Adipocyte (in vitro differentiated cells): ENCODE measurements around the gene TNFRSF9.
"Not testable (repeated sequence)": the region's sequence is repeated elsewhere in the genome, so short reads cannot be mapped to it uniquely, and the experiment has no call there.

Source experiments
- DNase-seq: peaks from one replicate; pipeline ENCODE4 v3.0.0-alpha.2; 2015; ENCODE audit warnings: low read depth
- H3K27me3 ChIP-seq: replicated peaks from 2 replicates; pipeline ENCODE4 v1.7.0; 2013; ENCODE audit warnings: mild to moderate bottlenecking, low read length, moderate library complexity; ENCODE audit not compliant: control insufficient read depth, insufficient read depth
- H3K36me3 ChIP-seq: 2 replicates; pipeline ENCODE4 v1.7.0; 2013; ENCODE audit warnings: low read length, mild to moderate bottlenecking, moderate library complexity; ENCODE audit not compliant: control insufficient read depth, insufficient read depth, severe bottlenecking
- H3K4me1 ChIP-seq: 2 replicates; pipeline ENCODE4 v1.7.0; 2013; ENCODE audit warnings: mild to moderate bottlenecking, low read length, moderate library complexity; ENCODE audit not compliant: control insufficient read depth, insufficient read depth
- H3K4me3 ChIP-seq: 2 replicates; pipeline ENCODE4 v1.7.0; 2013; ENCODE audit warnings: mild to moderate bottlenecking, low read length, moderate library complexity
- H3K9ac ChIP-seq: 2 replicates; pipeline ENCODE4 v1.7.0; 2013; ENCODE audit warnings: mild to moderate bottlenecking, low read length, moderate library complexity
- H3K9me3 ChIP-seq: 2 replicates; pipeline ENCODE4 v1.7.0; 2013; ENCODE audit warnings: mild to moderate bottlenecking, low read length, moderate library complexity; ENCODE audit not compliant: control insufficient read depth

TNFRSF9 gene

GRCh38 chr1:7972285-7972684, 31.6 kb upstream of the TNFRSF9 start:
- DNase-seq = no peak
- peaks cover 62% of the 10 kb centered on the region for H3K36me3 ChIP-seq
- H3K9me3 ChIP-seq = no peaks in the 10 kb centered on the region
- H3K4me1 ChIP-seq = peaks cover 16% of the 10 kb centered on the region
- H3K9ac ChIP-seq = no peak overlapping the region
- H3K4me3 ChIP-seq = no peak overlapping the region
- no peaks in the 10 kb centered on the region for H3K27me3 ChIP-seq

DNA sequence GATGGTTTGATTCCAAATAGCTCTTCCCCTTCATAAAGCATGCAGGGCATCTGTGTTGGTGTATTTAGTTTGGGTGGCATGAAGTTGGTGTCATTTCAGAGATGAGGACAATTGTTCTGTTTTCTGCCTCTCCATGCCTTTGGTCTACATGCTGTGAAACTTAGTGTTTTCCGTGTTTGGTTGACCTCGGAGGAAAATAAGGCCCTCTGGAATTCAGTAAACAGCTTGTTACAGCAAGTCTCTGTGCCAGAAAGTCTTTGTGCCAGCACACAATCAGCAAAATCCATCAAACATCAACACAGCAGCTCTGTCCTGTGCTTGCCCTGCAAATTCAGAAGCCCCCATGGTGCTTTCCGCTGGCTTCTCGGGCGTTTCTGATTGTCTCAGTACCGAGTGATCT, 30.4 kb upstream of the TNFRSF9 start:
- no peaks in the 10 kb centered on the region for H3K9me3 ChIP-seq
- peak overlapping the region; percentile 37 for H3K9ac ChIP-seq
- H3K36me3 ChIP-seq = peaks cover 64% of the 10 kb centered on the region
- no peak overlapping the region for H3K4me3 ChIP-seq
- no peaks in the 10 kb centered on the region for H3K27me3 ChIP-seq
- DNase-seq = no peak
- peaks cover 22% of the 10 kb centered on the region for H3K4me1 ChIP-seq

GRCh38 chr1:7970246-7970645, 29.6 kb upstream of the TNFRSF9 start:
- peaks cover 72% of the 10 kb centered on the region for H3K36me3 ChIP-seq
- DNase-seq = no peak
- H3K9me3 ChIP-seq = no peaks in the 10 kb centered on the region
- H3K27me3 ChIP-seq = no peaks in the 10 kb centered on the region
- H3K4me1 ChIP-seq = peaks cover 22% of the 10 kb centered on the region
- H3K9ac ChIP-seq = peak overlapping the region; percentile 37
- no peak overlapping the region for H3K4me3 ChIP-seq

DNA sequence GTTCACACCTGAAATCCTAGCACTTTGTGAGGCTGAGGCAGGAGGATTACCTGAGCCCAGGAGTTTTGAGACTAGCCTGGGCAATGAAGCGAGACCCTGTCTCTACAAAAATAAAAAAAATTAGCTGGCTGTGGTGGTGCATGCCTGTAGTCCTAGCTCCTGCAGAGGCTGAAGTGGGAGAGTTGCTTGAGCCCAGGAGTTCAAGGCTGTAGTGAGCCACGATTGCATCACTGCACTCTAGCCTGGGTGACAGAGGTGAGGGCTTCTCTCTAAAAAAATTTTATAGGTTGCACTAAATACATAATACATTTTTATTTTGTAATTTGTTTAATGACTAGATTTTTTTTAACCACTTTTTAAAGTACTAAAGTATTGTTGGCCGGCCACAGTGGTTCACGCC, 27.0 kb upstream of the TNFRSF9 start:
- H3K36me3 ChIP-seq = peaks cover 88% of the 10 kb centered on the region

GRCh38 chr1:7967196-7967595, 26.6 kb upstream of the TNFRSF9 start:
- peaks cover 35% of the 10 kb centered on the region for H3K4me1 ChIP-seq
- no peak overlapping the region for H3K9ac ChIP-seq
- no peak for DNase-seq
- no peak overlapping the region for H3K4me3 ChIP-seq
- peaks cover 83% of the 10 kb centered on the region for H3K36me3 ChIP-seq
- no peaks in the 10 kb centered on the region for H3K27me3 ChIP-seq
- no peaks in the 10 kb centered on the region for H3K9me3 ChIP-seq

More for the DNA sequence above, 27.0 kb upstream of the TNFRSF9 start:
- H3K9me3 ChIP-seq = no peaks in the 10 kb centered on the region
- no peak overlapping the region for H3K4me3 ChIP-seq
- H3K27me3 ChIP-seq = no peaks in the 10 kb centered on the region
- no peak overlapping the region for H3K9ac ChIP-seq
- peaks cover 31% of the 10 kb centered on the region for H3K4me1 ChIP-seq
- DNase-seq = no peak

- Histone ChIP-seq H3K9me3 (no peaks in the 10 kb centered on the region), H3K4me1 (peaks cover 32% of the 10 kb centered on the region), H3K27me3 (no peaks in the 10 kb centered on the region), H3K4me3 (no peak overlapping the region), H3K9ac (no peak overlapping the region), H3K36me3 (peaks cover 57% of the 10 kb centered on the region)
- no peak for DNase-seq
These were observed 23.8 kb upstream of the TNFRSF9 start for GRCh38 chr1:7964476-7964875.

- Histone ChIP-seq H3K4me1 (peaks cover 32% of the 10 kb centered on the region), H3K36me3 (peaks cover 51% of the 10 kb centered on the region)
- not testable (repeated sequence) for H3K9me3 ChIP-seq, H3K4me3 ChIP-seq, H3K27me3 ChIP-seq, H3K9ac ChIP-seq, DNase-seq
These were observed 23.2 kb upstream of the TNFRSF9 start for GRCh38 chr1:7963841-7964240.

DNA sequence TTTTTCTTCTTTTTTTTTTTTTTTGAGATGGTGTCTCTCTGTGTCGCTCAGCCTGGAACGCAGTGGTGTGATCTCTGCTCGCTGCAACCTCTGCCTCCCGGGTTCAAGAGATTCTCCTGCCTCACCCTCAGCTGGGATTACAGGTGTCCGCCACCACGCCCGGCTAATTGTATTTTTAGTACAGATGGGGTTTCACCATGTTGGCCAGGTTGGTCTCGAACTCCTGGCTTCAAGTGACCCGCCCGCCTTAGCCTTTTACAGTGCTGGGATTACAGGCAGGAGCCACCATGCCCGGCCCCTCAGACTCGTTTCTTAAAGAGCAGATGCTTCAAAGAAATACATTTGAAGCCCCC, 22.7 kb upstream of the TNFRSF9 start:
- Histone ChIP-seq H3K4me1 (peaks cover 32% of the 10 kb centered on the region), H3K36me3 (peaks cover 47% of the 10 kb centered on the region)
- H3K9me3 ChIP-seq, DNase-seq, H3K9ac ChIP-seq, H3K27me3 ChIP-seq, H3K4me3 ChIP-seq: not testable (repeated sequence)

DNA sequence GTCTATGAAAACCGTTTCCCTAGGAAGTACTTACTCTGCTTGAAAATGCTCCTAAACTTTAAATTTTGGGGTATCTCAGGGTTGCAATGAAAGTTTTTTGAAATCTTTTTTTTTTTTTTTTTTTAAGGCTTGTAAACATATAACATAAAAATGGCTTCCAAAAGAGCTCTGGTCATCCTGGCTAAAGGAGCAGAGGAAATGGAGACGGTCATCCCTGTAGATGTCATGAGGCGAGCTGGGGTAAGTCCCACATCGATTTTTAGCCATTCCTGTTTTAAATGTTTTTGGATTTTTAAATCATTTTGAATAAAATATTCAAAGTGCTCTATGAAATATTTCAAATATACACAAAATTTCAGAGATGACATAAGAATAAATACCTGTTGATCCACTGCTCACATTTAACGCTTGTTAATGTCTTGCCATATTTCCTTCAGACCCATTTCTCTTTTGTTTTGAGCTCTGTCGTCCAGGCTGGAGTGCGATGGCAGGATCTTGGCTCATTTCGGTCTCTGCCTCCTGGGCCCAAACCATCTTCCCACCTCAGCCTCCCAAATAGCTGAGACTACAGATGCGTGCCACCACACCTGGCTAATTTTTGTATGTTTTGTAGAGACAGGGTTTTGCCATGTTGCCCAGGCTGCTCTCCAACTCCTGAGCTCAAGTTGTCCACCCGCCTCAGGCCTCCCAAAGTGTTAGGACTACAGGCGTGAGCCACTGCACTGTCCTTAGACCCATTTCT, 22.2 kb upstream of the TNFRSF9 start:
- H3K4me1 ChIP-seq = peaks cover 32% of the 10 kb centered on the region
- H3K9ac ChIP-seq = peak overlapping the region; percentile 99
- no peak for DNase-seq
- peak overlapping the region; percentile 99 for H3K4me3 ChIP-seq
- H3K9me3 ChIP-seq = no peaks in the 10 kb centered on the region
- no peaks in the 10 kb centered on the region for H3K27me3 ChIP-seq
- peaks cover 47% of the 10 kb centered on the region for H3K36me3 ChIP-seq

GRCh38 chr1:7962014-7962335, 21.3 kb upstream of the TNFRSF9 start:
- peak overlapping the region; percentile 99 for H3K4me3 ChIP-seq
- no peaks in the 10 kb centered on the region for H3K9me3 ChIP-seq
- no peaks in the 10 kb centered on the region for H3K27me3 ChIP-seq
- H3K4me1 ChIP-seq = peaks cover 28% of the 10 kb centered on the region
- H3K36me3 ChIP-seq = peaks cover 40% of the 10 kb centered on the region
- H3K9ac ChIP-seq = peak overlapping the region; percentile 99
- no peak for DNase-seq

DNA sequence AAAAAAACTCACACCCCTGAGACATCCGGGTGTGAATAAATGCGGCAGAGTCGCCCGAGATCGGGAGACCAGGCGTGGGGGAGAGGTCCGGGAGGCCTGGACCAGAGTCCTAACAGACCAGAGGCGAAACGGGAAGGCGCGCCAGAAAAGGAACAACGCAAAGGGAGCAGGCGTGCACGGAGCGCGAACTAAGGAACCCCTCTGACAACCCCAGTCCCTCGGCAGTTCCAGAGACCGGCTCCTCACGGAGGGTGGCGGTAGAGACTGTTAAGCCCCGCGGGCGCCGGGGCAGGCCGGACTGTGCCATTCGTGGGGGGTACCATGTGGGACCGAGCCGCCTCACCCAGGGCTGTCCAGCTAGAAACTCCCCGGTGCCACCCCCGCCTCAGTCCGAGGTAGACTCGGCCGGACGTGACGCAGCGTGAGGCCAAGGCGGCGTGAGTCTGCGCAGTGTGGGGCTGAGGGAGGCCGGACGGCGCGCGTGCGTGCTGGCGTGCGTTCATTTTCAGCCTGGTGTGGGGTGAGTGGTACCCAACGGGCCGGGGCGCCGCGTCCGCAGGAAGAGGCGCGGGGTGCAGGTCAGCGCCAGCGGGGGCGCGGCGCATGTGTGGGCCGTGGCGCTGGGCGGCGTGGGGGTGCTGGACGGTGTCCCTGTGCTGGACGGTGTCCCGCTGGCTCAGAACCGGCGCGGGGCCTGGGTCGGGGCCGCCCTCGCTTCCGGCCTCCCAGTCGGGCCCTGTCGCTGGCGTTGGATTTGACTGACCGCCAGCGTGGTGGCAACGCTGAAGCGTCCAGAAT, 20.8 kb upstream of the TNFRSF9 start, which contains the start of gene PARK7:
Gene PARK7, plus strand, starts transcription at position 496 of the 798 bp plus-strand sequence. CDS start 1,075 bp downstream, outside the sequence.
- peaks cover 22% of the 10 kb centered on the region for H3K4me1 ChIP-seq
- peak within 1 kb of the TSS; percentile 99 for H3K9ac ChIP-seq
- peak within 1 kb of the TSS; percentile 99 for H3K4me3 ChIP-seq
- H3K9me3 ChIP-seq = no peaks in the 10 kb centered on the region
- peaks cover 34% of the 10 kb centered on the region for H3K36me3 ChIP-seq
- peak; percentile 100 for DNase-seq
- H3K27me3 ChIP-seq = no peaks in the 10 kb centered on the region
